NCI-H2107 treated with DMSO at 0.1 percent for 48 hours (cell line): Measurements from ENCODE around the gene EDEM3.

Source experiments
- DNase-seq: peaks from one replicate; lab custom pipeline; 2025; ENCODE audit not compliant: unreplicated experiment; lab: John Stamatoyannopoulos, UW

EDEM3 gene

GRCh38 chr1:184643661-184644060 lies 111.0 kb downstream of the EDEM3 start:
- no peak for DNase-seq

DNA sequence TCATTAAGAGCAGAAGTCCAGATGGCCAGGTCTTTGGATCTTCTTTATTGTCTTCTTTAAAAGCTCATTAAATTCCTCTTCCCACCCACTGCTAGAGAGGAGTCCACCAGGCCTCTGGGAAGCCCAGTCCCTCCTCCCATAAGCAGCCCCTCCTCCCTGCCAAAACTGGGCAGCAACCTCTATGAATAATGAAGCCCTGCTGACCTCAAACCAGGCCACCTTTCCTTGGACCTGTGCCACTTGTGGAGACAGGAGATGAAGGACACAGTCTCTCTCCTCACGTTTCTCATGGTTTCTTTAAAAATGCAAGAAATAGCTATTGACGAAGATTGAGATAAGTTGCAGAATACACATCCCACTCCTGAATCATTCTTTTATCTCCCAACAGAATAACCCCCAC lies 112.8 kb downstream of the EDEM3 start:
- DNase-seq: no peak

- DNase-seq: no peak
Observed at GRCh38 chr1:184640505-184640904, 114.2 kb downstream of the EDEM3 start.
